B cell (primary cell): Measurements from ENCODE around the gene UBE2O. TPM values are rescaled to one million over a fixed set of nuclear protein-coding genes. Genes with fewer than 3 reads are reported as not detected.

Experiments used
- ATAC-seq: fragments of 200-7000 bp; cut with Tn5 transposase; one replicate; pipeline ENCODE4 v1.10.0; 2021; ENCODE audit warnings: low read depth, mild to moderate bottlenecking, moderate number of reproducible peaks, moderate library complexity
- CTCF ChIA-PET: fragments of 350-600 bp; sonication (Branson Sonifier 250); formaldehyde crosslinking; loops from one replicate; lab custom pipeline; 2021; ENCODE audit warnings: antibody characterized with exemption, inconsistent platforms; lab: Charles Lee
- POLR2A ChIA-PET: fragments of 350-600 bp; sonication (Branson Sonifier 250); formaldehyde crosslinking; loops from one replicate; lab custom pipeline; 2021; ENCODE audit warnings: antibody characterized with exemption; lab: Charles Lee
- DNase-seq: peaks from one replicate; pipeline ENCODE4 v3.0.0; 2013
- H2AFZ ChIP-seq: 2 replicates; pipeline ENCODE4 v1.6.1; 2012; ENCODE audit warnings: mild to moderate bottlenecking, low read depth, low read length; ENCODE audit not compliant: insufficient read depth, poor library complexity, severe bottlenecking
- H3K27ac ChIP-seq, 2 donors: 1 replicate in 1 of 2; 2 replicates in 1 of 2; pipeline ENCODE4 v1.5.1; 2012 to 2013; ENCODE audit warnings: low read length in 2 of 2, mild to moderate bottlenecking in 2 of 2, moderate library complexity in 1 of 2
- H3K27me3 ChIP-seq, 4 experiments: fragments of 200-600 bp in 1 of 4; sonication (generic) in 1 of 4; replicated peaks in 1 of 4; 1 replicate in 2 of 4; 2 replicates in 2 of 4; pipeline versions ENCODE4 v1.6.1 to v1.7.0; 2013 to 2016; ENCODE audit warnings: low read length in 3 of 4, mild to moderate bottlenecking in 2 of 4, mixed read lengths in 1 of 4, moderate library complexity in 1 of 4; ENCODE audit not compliant: insufficient read depth in 4 of 4, control insufficient read depth in 3 of 4; ENCODE audit errors: control extremely low read depth in 1 of 4
- H3K36me3 ChIP-seq, 2 experiments: replicated peaks in 1 of 2; 1 replicate in 1 of 2; 2 replicates in 1 of 2; pipeline versions ENCODE4 v1.6.1 to v1.7.1; 2013; ENCODE audit warnings: low read length in 1 of 2; ENCODE audit not compliant: insufficient read depth in 2 of 2, control insufficient read depth in 1 of 2; ENCODE audit errors: control extremely low read depth in 1 of 2, extremely low read depth in 1 of 2
- H3K4me1 ChIP-seq, 2 donors: fragments of 200-600 bp in 1 of 2; sonication (generic) in 1 of 2; 1 replicate in 1 of 2; 2 replicates in 1 of 2; pipeline versions ENCODE4 v1.5.1 to v1.6.1; 2013 to 2017; ENCODE audit warnings: low read length in 2 of 2; ENCODE audit not compliant: control insufficient read depth in 2 of 2, insufficient read depth in 2 of 2
- H3K4me2 ChIP-seq: replicated peaks from 2 replicates; pipeline ENCODE3; 2012; ENCODE audit warnings: mild to moderate bottlenecking, low read depth, low read length; ENCODE audit not compliant: poor library complexity, severe bottlenecking
- H3K4me3 ChIP-seq, 5 experiments: fragments of 200-600 bp in 1 of 5; sonication (generic) in 1 of 5; 1 replicate in 3 of 5; 2 replicates in 2 of 5; pipeline versions ENCODE4 v1.5.1 to v1.7.0; 2011 to 2016; ENCODE audit warnings: low read length in 4 of 5, mild to moderate bottlenecking in 4 of 5, low read depth in 2 of 5, control low read depth in 1 of 5, moderate library complexity in 1 of 5; ENCODE audit not compliant: insufficient read depth in 1 of 5; ENCODE audit errors: control extremely low read depth in 1 of 5, extremely low read depth in 1 of 5
- H3K79me2 ChIP-seq: fragments of 200-600 bp; sonication (generic); one replicate; pipeline ENCODE4 v1.6.0; 2016; ENCODE audit warnings: low read length; ENCODE audit not compliant: control insufficient read depth, insufficient read depth
- H3K9ac ChIP-seq: fragments of 200-600 bp; sonication (generic); 2 replicates; pipeline ENCODE4 v1.6.1; 2017; ENCODE audit warnings: mild to moderate bottlenecking, low read length, moderate library complexity
- H3K9me3 ChIP-seq, 3 donors: one replicate each; pipeline versions ENCODE4 v1.6.1 to v1.7.1; 2013; ENCODE audit warnings: low read length in 2 of 3; ENCODE audit not compliant: control insufficient read depth in 2 of 3, insufficient read depth in 1 of 3; ENCODE audit errors: control extremely low read depth in 1 of 3
- H4K20me1 ChIP-seq: 2 replicates; pipeline ENCODE4 v1.6.0; 2012; ENCODE audit warnings: mild to moderate bottlenecking, low read length; ENCODE audit not compliant: insufficient read depth, control insufficient read depth, poor library complexity, severe bottlenecking
- H3K27ac Mint-ChIP-seq: one replicate; pipeline ENCODE4 v1.8.0; 2021; ENCODE audit warnings: mixed read lengths
- H3K27me3 Mint-ChIP-seq: one replicate; pipeline ENCODE4 v1.8.0; 2021; ENCODE audit warnings: mixed read lengths
- H3K4me1 Mint-ChIP-seq: one replicate; pipeline ENCODE4 v1.8.0; 2021; ENCODE audit warnings: mixed read lengths
- H3K4me3 Mint-ChIP-seq: one replicate; pipeline ENCODE4 v1.8.0; 2021; ENCODE audit warnings: mixed read lengths
- H3K9me3 Mint-ChIP-seq: one replicate; pipeline ENCODE4 v1.8.0; 2022; ENCODE audit warnings: mixed read lengths; ENCODE audit not compliant: insufficient read depth
- CTCF ChIP-seq: fragments of 200-600 bp; IDR thresholded peaks from one replicate; pipeline ENCODE4 v1.8.0; 2022; ENCODE audit warnings: antibody characterized with exemption, mild to moderate bottlenecking
- EZH2 ChIP-seq: IDR thresholded peaks from 2 replicates; pipeline ENCODE4 v1.6.1; 2012; ENCODE audit warnings: borderline replicate concordance, low read depth, mild to moderate bottlenecking, moderate library complexity, low read length; ENCODE audit not compliant: insufficient read depth, poor library complexity, severe bottlenecking
- WGBS: methylation state at CpG from one replicate; pipeline ENCODE4 v1.1.5; 2013; ENCODE audit warnings: missing lambda C conversion rate; ENCODE audit not compliant: insufficient coverage; 5-methylcytosine and 5-hydroxymethylcytosine counted together
- intact Hi-C: fragments of 100-400 bp; cut with micrococcal nuclease; formaldehyde crosslinking; loops from one replicate; pipeline ENCODE4 v1.10.0; 2022
- polyA plus RNA-seq: library from polyadenylated mRNA; depleted of rRNA; stranded (reverse); fragments of >200 nt; gene quantifications from 2 replicates; pipeline ENCODE4 v1.2.3, GENCODE V29; 2012
- total RNA-seq, 2 donors: library from RNA; stranded (reverse); fragments of 120-200 nt in 1 of 2; gene quantifications; 1 replicate in 1 of 2; 2 replicates in 1 of 2; pipeline versions ENCODE4 v1.2.3 to v1.2.4, GENCODE V29; 2013 to 2022

The UBE2O gene
- total and polyA plus RNA-seq, 2 donors (not counting 1 experiment from before 2014, with no cell fraction given): 41.3 to 54.0 TPM

GRCh38 chr17:76381633-76382350, 71.2 kb downstream of the UBE2O start:
- 63% methylated on average over 17 of the region's 19 CpGs for WGBS
- Histone ChIP-seq H3K36me3 (no peaks in the 10 kb centered on the region), H3K9me3 (no peaks in the 10 kb centered on the region), H3K4me3 (no peak overlapping the region), H3K9ac (no peak overlapping the region), H3K27me3 (peaks cover 0 to 26% (median 8%) of the 10 kb centered on the region in 4 experiments), H3K4me1 (peaks cover 26 to 29% of the 10 kb centered on the region in 2 donors), H3K4me2 (no peak overlapping the region), H3K79me2 (no peaks in the 10 kb centered on the region), H3K27ac (no peak overlapping the region), H2AFZ (no peak overlapping the region), H4K20me1 (peaks cover 11% of the 10 kb centered on the region)
- ATAC-seq: no peak
- no peaks in the 10 kb centered on the region for H3K9me3 Mint-ChIP-seq
- peaks cover 15% of the 10 kb centered on the region for H3K4me1 Mint-ChIP-seq
- H3K27ac Mint-ChIP-seq: no peak overlapping the region
- peak overlapping the region; percentile 41 for H3K4me3 Mint-ChIP-seq
- TF ChIP-seq CTCF (no peak), EZH2 (no peak)
- CTCF ChIA-PET: interaction anchor here (0.6 to 10.1 kb wide), 3 partner anchors 16 to 256 kb away, joined by 3 to 94 read pairs (median 5); no protein-coding TSS in a partner anchor
- intact Hi-C loops: no loop called here
- H3K27me3 Mint-ChIP-seq: peaks cover 16% of the 10 kb centered on the region
- DNase-seq: no peak
- POLR2A ChIA-PET: interaction anchor here (0.6 kb wide), 1 partner anchor 122 kb away, joined by 4 read pairs; no protein-coding TSS in a partner anchor
